ENCODE results near the gene XRCC5. TPM values are rescaled to one million over a fixed set of nuclear protein-coding genes. Genes with fewer than 3 reads are reported as not detected.
"Not testable (repeated sequence)": the region's sequence is repeated elsewhere in the genome, so short reads cannot be mapped to it uniquely, and the experiment has no call there.

XRCC5 gene
- total RNA-seq, 1 donor from 2014 or later: 198 TPM

- ATAC-seq: no peak
These were observed 10.8 kb downstream of the XRCC5 start for GRCh38 chr2:216119986-216120385.

DNA sequence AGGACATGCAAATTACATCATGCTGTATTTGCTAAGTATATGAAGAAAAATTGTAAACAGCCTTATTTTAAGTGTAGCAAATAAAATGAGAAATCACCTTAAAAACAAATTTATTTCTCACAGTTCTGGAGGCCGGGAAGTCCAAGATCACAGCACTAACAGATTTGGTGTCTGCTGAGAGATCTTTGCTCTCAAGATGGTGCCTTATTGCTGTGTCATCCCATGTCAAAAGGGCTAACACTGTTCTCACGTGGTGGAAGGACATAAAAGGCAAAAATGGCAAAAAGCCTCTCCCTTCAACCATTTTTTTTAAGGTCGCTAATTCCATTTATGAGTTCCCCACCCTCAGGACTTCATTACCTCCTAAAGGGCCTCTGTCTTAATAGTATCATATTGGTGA, 12.1 kb downstream of the XRCC5 start:
- no peak for ATAC-seq

GRCh38 chr2:216126943-216127342, 17.8 kb downstream of the XRCC5 start:
- no peak for ATAC-seq

DNA sequence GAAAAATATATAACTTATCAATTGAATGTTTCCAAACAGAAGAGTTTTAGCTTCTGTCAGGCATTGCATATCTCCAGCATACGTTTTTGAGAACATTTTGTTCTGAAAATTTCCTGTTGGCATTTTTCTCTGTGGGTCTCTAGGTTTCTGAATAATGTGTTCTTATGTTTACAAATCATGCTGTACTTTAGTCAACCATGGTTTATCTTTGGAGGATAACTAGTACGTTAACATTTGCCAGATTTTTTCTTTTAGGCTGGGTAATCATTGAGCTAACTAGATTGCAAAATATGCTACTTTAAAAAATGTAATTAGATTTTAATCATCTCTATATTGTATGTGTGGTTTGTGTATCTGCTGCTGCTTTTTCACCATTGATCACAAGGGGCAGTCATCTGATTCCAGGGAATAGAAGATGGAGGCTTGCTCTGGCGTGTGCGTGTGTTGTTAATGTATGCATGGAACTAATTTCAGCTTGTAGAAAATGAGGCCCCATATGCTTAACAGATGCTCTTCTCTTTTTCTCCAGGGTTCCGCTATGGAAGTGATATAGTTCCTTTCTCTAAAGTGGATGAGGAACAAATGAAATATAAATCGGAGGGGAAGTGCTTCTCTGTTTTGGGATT, 21.3 kb downstream of the XRCC5 start:
- no peak for ATAC-seq

DNA sequence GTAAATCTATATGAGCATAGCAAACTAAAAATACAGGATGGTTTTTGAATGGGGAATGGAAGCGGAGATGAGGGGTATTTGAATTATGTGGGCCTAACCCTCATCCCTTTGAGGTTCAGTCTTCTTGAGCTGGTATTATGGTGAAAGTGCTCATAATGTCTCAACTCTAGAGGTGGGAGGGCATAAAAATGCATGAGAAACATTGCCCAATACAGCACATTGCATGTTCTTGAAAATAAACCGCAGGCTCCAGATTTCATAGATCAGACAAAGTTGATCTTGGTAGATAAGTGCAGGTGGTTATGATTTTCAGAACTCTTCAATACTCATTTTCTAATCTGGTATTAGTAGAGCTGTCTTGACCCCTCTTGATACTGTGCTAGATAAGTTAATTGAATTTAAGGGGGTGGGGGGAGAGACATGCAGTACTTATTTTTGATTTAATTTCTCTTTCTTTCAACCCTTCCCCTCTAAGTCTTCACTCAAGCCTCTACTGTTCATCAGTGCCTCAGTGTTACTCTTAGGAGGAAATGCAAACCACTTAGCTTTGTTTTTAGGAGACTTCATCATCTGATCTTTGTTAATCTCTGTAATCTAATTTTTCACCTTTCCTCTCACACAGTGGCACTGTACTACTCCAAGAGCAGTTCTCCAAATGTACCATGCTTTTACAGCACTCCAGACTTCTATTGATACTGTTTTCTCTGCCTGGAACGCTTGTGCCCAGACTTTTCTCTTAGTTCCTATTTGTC, 22.2 kb downstream of the XRCC5 start:
- no peak for ATAC-seq

- no peak for ATAC-seq
These were observed 23.4 kb downstream of the XRCC5 start for GRCh38 chr2:216132585-216132984.

GRCh38 chr2:216133397-216133796, 24.2 kb downstream of the XRCC5 start:
- no peak for ATAC-seq

DNA sequence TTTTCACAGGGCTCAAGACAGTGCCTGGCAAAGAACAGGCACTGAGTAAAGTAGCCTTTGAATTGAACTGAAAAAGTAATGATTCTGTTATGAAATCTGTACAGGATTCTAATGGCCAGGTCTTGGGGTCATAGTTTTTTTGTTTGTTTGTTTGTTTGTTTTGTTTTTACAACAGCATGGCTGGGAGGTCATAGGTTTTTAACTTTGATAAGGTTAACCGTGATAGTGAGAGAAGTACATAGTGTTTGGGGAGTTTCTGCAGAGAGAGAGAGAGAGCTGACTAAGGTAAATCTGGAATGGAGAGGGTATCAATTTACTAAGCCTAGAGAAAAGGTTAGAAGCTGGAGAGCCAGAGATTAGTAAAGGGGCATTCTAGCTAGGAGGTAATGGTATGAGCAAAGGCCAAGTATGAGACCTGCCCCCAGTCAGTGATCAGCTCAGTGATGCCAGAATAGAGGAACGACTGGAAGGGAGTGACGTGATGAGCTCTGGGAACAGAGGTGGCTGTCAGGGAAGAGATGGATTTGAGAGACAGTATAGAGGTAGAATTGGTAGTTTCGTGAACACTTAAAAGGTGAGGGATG, 25.9 kb downstream of the XRCC5 start:
- no peak for ATAC-seq

DNA sequence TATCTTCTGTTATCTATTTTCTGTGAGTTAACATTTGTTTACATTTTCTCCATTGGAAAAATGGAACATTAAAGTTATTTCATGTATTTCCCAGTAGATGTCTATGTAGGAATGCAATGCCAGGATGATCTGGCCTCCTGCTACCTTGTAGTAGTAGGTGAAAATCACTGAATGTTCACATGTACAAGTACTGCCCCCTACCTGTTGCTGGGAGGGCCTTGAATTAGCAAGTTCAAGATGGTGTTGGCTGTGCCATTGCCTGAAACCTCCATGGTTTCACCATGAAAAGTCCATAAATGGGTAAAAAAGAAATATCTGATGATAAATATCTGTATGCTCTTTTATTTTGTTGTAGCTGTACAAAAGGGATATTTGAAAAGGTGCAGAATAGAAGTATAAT, 30.7 kb downstream of the XRCC5 start:
- ATAC-seq: no peak

GRCh38 chr2:216141516-216141915, 32.4 kb downstream of the XRCC5 start:
- not testable (repeated sequence) for ATAC-seq

DNA sequence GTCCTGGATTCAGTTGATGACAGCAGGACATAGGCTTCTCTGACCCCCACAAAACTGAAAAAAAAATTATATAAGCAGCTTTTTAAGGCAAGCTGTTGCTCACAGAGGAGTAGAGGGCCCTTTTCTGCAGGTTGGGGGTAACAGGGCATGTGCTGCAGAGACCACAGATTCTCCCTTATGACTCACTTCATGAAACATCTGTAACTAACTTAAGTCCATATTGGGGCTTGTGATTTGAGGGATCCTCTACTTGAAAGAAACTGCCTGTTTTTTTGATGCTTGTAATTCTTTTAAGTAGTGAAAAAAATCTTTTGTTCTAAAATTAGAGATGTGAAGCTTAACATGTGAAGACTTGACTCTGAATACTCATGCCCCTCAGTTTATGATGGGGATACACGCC, 33.4 kb downstream of the XRCC5 start:
- no peak for ATAC-seq

DNA sequence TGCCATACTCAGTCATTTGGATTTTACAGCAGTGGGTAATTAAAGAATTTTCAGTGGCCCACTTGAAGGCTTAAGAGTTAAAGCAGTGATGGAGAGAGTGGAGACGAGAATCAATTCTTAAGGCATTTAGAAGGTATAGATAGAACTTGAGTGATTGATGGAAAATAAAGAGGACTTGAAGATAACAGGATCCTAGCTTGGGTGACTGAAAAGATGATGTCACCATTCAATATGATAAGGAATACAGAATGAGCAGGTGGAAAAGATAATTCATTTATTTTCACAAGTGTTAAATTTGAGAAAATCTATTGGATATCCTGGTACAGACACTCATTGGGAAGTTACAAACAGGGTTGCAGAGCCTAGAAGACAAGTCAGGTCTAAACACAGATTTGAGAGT, 35.2 kb downstream of the XRCC5 start:
- ATAC-seq: no peak

DNA sequence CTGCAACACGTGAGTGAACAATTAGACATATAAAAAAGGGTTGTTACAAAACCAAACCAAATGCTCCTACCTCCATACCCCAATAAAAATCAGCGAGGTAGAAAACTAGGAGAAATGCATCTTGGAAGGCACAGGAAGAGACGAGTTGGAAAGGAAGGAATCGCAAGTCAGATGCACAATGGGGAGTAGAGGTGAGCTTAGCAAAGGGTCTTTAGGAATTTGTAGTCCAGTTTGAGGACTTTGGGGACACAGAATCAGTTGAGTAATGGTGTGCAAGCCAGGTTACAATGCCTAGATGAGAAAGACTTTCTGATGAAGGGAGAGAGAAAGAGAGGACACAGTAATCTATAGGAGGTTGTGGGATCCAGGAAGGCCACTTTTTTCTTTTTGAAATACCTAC, 35.7 kb downstream of the XRCC5 start:
- no peak for ATAC-seq

- no peak for ATAC-seq
These were observed 37.4 kb downstream of the XRCC5 start for GRCh38 chr2:216146573-216146972.

- ATAC-seq: no peak
These were observed 38.3 kb downstream of the XRCC5 start for GRCh38 chr2:216147172-216148131.

DNA sequence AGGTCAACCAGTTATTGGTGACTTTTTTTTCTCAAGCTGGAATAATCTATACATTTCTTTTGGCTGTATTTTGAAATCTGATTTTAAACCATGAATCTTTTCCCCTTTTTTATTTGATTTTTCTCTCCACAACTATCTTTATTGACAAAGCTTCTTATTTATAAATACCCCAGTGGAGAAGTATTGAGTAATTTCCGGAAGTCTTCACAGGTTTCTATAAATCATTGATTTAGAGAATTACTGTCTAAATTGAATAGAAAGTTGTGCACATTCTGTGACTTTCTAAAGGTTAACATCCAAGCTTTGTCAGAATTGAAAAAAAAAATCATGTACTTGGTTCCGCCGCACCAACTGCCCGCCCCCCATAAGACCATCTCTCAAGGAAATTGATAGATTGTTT, 39.8 kb downstream of the XRCC5 start:
- no peak for ATAC-seq

DNA sequence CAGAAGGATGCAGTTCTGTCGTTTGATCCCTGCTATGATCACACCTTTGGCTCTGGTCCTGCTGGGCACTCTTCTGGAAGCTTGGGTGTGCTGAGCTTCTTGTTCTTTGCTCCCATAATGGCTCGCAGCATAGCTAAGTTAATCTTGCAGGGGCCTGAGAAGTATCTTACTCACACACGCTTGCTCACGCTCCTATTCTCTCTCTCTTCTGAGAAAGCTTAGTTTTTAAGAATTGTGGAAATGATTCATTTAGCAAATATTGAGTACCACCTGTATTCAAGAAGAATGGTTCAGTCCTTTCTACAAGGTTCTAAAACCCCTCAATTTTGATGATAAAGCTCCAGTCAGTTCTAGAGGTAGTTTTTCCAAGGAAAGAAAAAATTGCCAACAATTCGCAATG, 40.6 kb downstream of the XRCC5 start:
- no peak for ATAC-seq

GRCh38 chr2:216151313-216152025, 42.3 kb downstream of the XRCC5 start:
- no peak for ATAC-seq

DNA sequence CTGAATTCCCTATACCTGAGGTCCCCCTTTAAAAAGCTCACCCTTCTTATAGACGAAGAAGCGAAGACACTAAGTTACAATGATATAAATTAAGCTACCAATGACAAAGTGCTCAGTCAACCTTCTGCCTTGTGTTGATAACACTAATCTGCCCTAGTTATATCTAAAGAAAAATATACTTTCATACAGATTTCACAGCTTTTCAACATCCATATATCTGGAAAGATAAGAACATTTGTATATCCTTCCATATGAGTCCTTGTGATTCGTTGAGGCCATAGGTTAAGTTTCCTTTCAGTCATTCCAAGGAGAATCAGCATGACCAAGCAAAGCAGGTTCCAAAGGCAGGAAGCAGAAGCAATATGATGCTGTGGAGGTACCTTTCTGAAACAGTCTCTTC, 46.8 kb downstream of the XRCC5 start:
- no peak for ATAC-seq

- no peak for ATAC-seq
These were observed 47.7 kb downstream of the XRCC5 start for GRCh38 chr2:216156822-216157221.

DNA sequence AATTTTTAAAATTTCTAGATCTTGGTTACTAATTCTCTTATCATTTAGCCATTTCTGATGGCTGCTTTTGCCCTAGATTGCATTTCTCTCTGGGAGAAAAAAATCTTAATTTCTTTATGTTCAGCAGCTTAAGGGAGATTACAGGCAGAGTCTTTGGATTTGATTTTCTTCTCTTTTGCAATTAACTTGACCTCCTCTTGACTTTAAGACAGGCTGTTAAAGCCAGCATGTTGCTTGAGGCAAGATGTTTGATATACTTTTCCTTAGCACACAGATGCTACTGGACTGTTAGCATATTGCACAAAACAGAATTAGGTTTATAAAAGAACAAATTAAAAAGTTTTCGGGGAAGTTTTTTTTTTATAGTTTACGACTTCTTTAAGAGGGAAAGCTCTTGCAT, 50.0 kb downstream of the XRCC5 start:
- no peak for ATAC-seq

DNA sequence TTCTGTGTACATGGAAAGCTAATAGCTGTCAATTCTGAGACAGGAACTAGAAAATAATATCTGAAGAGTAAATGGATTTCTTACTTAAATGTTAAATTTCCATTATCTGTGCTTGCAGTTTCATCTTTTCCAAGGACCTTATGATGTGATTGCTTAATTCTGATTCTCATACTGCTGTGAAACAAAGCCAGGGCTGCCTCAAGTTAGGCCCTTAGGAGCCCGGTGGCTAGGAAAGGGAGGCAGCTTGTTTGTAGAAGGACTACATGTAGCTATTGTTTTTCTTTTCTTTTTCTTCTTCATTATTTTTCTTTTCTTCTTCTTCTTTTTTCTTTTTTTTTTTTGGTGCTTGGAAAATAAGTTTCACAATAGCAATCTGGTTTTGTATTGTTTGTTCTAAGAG, 50.5 kb downstream of the XRCC5 start:
- ATAC-seq: no peak
